ENCODE measurements around the gene RTL9. TPM values are rescaled to one million over a fixed set of nuclear protein-coding genes. Genes with fewer than 3 reads are reported as not detected.

Gene RTL9
- polyA plus RNA-seq, 3 donors: 0.21 to 0.30 (median 0.25) TPM

DNA sequence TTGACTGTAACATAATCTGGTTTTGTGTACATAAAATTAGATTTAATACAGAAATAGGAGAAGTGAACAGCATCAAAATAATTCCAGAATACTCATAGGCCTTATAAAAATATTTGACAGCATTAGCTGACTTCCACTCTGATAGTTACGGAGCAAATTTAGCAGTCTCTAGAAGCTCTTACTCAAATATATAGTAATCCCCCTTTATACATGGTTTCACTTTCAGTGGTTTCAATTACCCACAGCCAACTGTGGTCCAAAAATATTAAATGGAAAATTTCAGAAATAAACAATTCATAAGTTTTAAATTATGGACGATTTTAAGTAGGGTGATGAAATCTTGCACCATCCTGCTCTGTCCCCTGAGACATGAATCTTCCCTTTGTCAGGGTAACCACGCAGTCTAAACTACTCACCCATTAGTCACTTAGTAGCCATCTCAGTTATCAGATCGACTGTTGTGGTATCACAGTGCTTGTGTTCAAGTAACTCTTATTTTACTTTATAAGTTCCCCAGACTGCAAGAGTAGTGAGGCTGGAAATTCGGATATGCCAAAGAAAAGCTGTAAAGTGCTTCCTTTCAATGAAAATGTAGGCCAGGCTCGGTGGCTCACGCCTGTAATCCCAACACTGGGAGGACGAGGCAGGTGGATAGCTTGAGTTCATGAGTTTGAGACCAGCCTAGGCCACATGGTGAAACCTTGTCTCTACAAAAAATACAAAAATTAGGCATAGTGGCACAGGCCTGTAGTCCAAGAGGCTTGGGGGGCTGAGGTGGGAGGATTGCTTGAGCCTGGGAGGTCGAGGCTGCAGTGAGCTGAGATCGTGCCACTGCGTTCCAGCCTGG, 17.2 kb upstream of the RTL9 start:
- DNase-seq: no peak

DNA sequence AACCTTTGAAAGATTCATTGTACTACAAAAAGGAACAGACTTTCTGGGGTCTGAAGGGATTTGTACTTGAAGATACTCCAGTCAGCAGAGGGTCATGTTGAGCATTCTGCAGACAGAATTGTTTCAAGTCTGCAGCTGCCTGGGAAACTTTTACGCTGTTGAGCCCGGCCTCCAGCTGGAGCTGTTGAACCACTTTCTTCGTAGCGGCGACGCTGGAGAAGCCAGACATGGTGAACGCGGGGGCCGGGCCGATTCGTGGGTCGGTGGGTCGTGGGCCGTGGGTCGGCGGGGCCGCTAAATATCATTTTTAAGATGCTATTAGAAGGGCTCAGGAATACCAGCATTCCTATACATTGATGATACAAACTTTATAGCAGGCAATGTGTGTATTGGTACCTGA, 12.0 kb upstream of the RTL9 start:
- DNase-seq: no peak

DNA sequence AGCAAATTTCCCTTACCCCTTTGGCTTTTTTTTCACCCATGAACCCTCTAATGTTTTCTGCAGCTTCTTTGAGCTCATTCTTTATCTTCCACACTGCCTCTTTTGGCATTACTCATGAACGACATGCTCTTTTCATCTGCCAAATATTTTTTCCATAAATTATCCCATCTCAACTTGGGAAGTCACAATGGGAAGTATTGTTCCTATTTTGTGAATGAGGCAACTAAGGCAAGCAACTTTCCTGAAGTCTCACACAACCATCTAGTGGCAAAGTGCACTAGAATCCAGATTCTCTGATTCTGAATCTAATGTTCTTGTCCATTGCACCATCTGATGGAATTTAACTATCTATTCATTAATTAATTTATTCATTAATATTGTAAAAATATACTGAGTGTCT, 625 bp downstream of the RTL9 start:
- no peak for DNase-seq

DNA sequence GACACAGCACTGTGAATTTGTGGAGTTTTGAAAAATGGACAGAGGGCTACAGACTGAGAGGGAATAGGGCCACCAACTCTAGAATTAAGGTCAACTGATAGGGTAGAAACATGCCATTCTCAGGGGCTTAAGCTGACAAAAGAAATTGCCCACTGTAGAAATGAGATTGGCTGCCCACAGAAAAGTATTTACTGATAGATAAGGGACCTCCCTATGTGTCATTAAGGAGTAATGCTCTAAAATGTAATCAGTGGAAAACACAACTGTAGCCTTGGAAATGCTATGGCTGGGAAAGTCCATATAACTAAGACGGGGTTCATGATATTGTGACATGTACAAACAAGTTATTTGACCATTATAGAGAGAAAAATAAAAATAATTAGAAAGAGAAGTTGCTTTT, 4.6 kb downstream of the RTL9 start:
- DNase-seq: no peak

DNA sequence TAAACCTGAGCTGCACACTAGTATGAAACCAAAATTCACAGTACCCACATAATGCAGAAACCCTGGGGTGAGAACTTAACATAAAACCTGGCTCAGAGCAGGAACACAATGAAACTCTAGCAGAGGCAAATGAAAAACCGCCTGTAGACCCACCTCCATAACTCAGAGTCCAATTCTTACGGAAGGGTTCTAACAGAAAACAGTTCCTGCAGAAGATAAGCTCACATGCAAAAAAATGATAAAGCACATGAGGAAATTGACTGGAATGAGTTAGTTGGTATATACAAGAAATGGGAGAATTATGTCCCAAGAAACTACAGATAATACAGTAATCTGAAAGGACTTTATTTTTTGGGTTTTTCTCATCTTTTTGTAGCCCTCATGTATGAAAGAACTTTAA, 14.7 kb downstream of the RTL9 start:
- DNase-seq: no peak

DNA sequence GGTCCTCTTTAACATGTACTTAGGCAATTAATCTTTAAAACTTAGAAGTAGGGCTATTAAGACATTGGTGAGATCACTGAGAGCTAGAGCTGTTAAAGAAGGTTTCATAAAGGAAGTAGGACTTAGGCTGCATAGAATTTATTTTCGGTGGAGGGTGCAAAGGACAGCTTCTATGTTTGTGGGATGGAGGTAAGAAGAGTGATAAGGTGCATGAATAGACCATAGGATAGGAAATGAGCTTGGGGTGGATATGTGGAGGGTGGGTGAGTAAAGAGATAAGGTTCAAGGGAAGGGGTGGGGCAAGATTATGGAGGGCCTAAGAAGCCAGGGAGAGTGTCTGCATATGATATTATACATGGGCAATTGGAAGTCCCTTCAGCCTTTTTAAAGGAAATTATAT, 15.9 kb downstream of the RTL9 start:
- no peak for DNase-seq

DNA sequence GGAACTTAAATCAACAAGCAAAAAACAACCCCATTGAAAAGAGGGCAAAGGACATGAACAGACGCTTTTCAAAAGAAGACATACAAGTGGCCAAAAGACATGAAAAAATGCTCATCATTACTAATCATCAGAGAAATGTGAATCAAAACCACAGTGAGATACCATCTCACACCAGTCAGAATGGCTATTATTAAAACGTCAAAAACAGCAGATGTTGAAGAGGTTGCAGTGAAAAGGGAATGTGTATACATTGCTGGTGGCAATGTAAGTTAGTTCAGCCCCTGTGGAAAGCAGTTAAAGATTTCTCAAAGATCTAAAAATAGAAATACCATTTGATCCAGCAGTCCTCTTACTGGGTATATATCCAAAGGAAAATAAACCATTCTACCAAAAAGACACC, 22.6 kb downstream of the RTL9 start:
- DNase-seq: no peak

DNA sequence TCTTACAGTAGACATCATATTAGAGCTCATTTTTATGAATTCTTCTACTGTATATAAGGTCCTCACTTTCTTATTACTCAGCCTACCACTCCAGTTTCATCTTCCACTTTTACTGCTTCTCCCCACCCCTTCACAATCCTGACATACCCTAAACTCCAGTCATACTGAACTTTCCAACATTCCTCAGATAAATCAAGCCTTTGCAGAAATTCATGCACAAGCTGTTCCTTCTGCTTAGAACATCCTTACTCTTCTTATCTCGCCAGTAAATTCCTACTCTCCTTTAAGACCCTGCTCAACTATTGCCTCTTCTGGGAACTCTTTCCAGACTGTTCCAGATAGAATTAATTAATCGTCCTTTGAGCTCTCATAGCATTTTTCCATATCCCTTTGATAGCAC, 24.8 kb downstream of the RTL9 start:
- DNase-seq: peak; percentile 4

DNA sequence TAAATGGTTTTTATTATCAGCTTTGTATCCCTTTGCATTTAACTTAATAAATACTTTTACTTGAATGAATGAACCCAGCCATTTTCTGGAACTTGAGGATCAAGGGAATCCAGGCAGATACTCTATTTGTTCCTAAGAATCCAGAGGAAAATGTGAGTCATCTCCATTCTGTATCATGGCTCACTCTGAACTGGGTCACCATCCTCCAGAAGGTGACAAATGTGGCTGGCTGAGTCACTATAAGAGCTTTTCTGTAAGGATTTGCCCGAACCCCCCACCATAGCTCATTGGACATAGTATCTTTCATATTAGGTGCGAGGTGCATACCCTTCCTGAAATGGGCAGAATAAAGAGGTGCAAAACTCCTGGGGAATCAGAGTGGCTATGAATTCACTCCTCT, 25.8 kb downstream of the RTL9 start:
- DNase-seq: no peak

DNA sequence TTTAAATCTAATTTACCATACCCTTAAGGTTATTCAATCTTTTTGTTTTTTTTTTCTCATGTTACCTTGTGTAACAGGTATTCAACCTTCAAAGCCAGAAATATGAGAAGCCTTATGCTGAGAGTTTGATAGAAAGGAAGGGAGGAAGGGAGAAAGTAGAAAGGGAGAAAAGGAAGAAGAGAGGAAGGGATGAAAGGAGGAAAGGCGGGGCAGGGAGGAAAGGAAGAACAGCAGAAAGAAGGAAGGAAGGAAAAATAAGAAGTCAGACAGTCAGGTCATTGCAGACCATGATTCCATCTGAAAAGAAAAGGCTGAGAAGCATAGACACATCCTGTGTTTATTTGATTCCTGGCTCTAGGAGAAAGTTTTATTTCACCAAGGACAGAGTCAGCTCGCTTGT, 30.9 kb downstream of the RTL9 start:
- no peak for DNase-seq

DNA sequence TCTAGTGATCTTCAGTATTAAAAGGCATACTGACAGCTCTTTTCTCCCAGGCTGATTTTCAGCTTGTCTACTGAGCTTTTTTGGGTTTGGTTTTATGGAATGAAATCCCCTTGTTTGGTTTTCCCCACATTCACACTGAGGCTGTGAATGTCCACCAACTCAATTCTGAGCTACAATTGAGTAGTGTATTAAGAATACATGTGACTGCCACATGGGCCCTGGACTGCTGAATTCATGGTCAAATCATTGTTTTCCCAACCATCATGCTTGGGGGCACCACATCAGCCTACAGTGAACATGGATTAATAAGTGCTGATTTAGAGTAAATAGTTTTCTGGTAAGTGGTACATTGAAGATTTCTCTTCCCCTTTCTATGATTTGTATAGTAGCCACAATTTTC, 32.4 kb downstream of the RTL9 start:
- no peak for DNase-seq

DNA sequence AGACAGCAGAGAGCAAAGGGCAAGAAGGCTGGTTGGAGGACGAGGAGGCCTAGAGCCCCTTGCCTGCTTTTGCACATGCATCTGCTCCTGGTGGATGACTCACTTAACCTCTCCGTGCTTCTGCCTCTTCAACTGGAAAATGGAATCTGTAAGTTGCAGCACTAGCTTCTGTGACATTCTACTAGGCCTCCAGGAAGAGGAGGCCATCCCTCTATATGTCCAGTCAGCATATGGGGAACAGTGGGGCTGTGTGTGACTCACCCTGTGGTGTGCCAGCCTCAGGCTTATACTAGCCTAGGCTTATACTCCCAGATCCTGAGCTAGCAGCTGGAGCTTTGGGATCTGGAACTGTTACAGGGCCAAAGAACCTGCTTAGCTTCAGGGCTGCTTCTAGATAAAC, 36.0 kb downstream of the RTL9 start:
- no peak for DNase-seq

DNA sequence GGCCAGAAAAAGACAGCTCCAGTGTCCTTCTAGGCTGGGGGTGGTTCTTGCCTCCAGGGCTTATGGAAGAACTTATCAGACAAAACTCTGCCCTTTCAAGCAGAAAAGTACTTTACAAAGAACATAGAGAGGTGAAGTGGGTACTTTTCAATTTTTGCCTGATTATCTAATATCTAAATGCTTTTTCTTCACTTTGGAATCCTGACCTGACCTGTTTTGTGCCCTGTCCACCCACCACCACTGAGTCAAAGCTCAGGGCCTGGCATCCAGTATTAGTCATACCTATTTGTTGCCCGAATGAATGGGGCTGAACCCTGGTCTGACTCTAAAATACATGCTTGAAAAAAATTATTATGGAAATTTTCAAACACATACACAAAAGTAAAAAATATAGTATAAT, 37.2 kb downstream of the RTL9 start:
- DNase-seq: no peak

DNA sequence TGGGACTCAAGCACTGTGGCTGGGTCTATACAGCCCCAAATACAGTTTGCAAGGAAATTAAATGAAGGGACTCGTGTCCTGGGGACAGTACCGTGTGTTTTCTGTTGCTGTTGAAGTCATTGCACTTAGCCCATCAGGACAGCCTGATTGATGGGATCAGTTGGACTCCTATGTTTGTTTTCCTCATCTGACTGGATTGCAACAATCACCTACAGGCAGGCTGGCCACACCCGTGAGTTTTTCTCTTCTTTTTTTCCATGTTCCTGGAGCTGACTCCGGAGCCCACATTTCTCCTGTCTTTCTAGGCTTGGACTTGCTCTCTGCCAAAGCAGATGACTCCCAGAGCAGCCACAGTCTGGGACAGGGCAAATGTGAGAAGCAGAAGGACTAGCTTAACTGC, 38.1 kb downstream of the RTL9 start:
- DNase-seq: no peak

DNA sequence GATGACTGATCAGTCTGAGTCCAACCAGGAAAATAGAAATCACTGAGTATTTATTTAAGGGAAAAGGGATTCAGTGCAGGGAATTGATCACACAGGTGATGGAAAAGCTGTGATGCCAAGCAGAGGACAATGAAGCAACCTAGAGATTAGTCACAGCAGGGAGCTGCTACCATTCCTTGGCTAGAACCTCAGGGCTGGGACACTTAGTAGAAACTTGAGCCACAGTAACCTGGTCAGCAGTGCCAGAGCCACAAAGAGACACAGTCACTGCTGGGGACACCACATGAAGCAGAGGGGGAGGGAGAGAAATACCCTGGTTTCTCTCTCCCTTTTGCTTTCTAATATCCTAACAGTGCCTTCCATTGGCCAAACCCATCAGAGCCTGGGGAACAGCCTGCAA, 38.7 kb downstream of the RTL9 start:
- DNase-seq: no peak

DNA sequence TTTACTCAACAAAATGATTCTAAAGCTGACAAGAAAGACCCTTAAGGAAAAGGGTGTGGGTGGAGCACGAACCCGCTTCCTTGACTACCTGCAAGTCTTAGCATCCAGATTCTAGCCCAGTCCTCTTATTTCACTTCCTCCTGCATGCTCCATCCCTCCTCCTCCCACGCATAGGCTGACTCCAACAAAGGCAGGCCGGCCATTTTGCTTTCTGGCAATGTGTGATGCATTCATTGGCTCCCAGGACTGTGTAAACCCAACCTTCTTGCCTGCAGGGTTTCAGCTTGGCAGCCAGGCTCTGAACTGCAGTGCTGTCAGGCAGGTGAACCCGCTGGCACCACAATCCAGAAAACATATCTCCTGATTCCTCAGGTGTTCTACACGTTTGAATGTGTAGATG, 39.3 kb downstream of the RTL9 start:
- no peak for DNase-seq

DNA sequence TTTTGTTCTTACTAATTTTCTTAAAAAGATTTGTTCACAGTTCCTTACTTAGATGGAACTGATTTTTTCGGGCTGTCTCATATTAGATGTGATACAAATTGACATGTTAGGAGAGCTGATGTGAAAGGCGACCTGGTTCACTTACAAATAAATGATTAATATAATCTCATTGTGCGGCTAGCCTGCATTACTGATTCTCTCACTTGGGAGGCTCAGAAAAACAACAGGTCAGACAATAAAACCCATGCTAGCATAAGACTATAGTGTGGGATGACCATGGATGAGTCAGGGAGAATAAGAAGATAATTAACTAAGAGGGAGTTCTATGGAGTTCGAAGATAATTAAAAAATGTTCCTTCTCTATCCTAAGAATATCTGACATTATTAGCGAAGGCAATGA, 40.8 kb downstream of the RTL9 start:
- no peak for DNase-seq

DNA sequence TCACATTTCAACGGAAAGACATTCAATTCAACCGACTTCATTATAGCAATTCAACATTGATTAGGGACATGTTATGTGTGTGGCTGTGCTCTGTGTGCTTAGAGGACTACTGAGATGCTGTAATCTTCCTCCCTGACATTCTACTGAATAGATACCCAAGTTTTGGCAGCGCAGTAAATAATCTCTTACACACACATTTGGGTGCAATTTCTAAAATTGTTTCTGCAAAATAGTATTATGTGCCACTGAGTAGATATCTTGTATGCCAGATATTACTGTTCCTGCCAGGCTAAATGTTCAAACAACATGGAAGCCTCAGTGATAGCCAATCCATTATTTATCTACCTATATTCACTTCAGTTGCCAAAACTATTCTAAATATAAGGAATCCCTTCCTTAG, 41.3 kb downstream of the RTL9 start:
- DNase-seq: no peak

DNA sequence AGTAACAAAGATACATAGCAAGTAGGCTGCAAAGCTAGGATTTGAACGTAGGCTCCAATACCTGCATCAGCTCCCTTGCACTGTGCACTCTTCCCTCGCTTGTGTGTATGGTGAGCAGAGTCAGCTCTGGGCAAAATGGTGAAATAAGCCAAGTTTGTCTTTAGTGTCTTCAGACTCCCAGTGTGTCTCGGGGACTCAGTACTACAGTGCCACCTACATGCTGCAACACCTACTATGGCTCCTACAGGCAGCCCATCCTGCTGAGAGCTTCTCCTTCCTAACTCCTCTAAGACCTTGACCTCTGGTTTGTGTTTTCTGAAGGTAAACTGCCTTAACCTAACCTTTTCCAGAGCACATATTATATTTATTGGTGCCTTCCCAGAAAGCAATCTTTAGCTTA, 42.5 kb downstream of the RTL9 start:
- DNase-seq: no peak

DNA sequence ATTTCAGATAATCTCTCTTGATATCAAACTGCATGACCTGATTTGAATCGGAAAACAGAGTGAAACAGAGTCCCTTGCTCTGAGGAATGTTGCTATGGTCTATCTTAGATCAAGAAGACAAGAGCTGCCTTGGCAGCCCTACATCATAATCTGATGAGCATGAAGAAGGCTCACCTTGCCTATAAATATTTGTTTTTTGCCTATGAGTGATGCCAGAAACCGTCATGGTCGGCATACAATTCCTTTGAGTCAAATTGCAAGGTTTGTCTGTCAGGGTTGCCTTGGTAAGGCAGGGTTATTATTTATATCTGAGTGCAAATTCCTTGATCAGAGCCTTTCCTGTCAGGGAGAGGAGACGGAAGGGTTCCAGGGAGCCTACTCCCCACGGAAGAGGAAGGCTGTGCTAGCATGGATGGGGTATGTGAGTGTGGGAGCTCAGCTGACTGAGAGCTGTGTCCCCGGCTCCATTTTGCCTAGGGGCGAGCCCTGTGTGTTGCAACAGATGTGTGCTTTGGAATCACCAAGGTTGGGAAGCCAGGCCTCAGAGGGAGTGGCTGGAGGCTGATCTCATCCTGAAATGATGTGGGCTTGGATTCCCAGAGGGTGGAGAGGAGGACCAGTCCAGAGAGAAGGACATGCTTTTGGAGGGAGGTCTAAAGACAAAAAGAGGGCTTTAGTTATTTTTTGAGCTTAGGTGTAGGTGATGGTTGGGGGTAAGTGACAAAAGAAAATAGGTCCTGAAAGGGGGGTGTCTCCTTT, 43.6 kb downstream of the RTL9 start:
- no peak for DNase-seq

DNA sequence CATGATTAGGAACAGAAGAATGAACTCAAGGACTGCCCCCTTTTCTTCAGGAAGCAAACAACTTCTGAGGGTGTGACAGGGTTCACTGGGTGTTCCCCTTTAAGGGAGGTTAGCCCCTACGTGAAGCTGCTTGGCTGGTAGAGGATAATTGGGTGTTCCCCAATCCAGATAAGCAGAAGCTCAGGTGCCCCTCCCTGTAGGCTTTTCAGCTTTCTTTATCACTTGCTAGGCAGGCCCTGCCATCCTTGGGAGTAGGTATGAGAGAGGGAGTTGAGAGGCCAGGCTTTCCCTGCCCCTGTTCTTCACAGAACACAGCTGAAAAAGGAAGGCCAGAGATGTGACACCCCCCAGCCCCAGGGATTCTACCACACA, 44.2 kb downstream of the RTL9 start:
- no peak for DNase-seq

DNA sequence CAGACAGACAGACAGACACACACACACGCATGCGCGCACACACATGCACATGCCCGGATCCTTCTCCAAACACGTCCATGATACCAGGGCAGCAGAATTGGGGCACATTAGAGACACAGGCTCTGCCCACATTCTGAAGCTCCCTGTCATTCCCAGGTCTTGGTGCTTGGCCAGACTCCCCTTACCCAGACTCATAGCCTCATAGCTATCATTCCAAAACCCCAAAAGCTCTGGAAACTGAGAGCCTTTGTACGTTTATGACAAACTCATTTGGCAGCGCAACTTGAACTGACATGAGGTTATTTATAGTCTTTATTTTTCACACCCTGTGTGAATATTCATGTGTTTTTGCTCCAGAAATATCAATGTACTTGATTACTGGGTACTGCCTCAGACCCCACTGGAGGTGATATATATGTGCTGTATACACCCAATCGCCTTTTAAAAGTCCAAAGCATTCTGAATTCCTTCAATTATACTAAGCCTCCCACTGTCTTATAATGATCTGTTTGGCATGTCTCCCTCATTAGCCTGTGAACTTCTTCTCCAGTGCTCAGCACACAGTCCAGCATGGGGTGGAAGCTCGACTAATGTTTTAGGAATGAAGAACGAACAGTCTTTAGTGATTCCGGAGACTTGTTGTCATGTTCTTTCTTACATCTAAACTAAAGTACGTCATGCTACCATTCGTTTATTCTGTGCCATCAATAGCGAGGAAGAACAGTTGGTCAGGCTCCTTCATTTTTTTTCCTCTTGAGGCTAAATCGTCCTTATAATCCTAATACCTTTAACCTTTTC, 45.0 kb downstream of the RTL9 start:
- no peak for DNase-seq

DNA sequence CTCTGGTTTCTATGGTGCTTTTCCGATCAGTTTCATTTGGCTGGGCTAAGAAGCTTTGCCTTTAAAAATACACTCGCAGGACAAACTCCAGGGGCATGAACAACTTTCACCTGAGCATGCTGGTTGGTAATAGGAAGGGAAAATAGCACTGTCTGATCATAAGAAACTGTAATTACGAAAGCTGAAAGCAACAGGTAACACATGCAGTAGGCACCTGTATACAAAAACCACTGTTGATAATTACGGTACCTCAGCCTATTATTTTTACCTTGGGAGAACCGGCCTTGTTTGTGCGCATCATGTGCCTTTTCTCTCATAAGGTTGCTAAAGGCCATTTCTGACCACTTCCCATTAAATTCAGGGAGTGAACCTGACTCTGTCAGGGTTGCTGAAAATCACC, 45.7 kb downstream of the RTL9 start:
- DNase-seq: no peak
